Measurements from ENCODE around the gene CEP120.
"Not testable (repeated sequence)": the region's sequence is repeated elsewhere in the genome, so short reads cannot be mapped to it uniquely, and the experiment has no call there.

Gene CEP120

GRCh38 chr5:123438244-123438643 lies 15.0 kb upstream of the CEP120 start:
- DNase-seq: no peak

- no peak for DNase-seq
Measured at GRCh38 chr5:123436201-123436600, 13.0 kb upstream of the CEP120 start.

GRCh38 chr5:123434796-123435195 lies 11.6 kb upstream of the CEP120 start:
- DNase-seq: no peak

- DNase-seq: no peak
Measured at GRCh38 chr5:123433596-123433995, 10.4 kb upstream of the CEP120 start.

- not testable (repeated sequence) for DNase-seq
Measured at GRCh38 chr5:123430441-123430840, 7.2 kb upstream of the CEP120 start.

- DNase-seq: no peak
Measured at GRCh38 chr5:123429993-123430392, 6.8 kb upstream of the CEP120 start.

- no peak for DNase-seq
Measured at GRCh38 chr5:123429221-123429954, 6.2 kb upstream of the CEP120 start.

GRCh38 chr5:123428521-123429220 lies 5.5 kb upstream of the CEP120 start:
- DNase-seq: no peak

GRCh38 chr5:123427281-123427680 lies 4.1 kb upstream of the CEP120 start:
- no peak for DNase-seq

GRCh38 chr5:123425431-123425830 lies 2.2 kb upstream of the CEP120 start:
- peak in 1 of 2 experiments; percentile 37 for DNase-seq

GRCh38 chr5:123422433-123423277 lies 548 bp downstream of the CEP120 start:
- DNase-seq: peak; percentile 34 to 54

- DNase-seq: no peak
Measured at GRCh38 chr5:123421773-123422172, 1.4 kb downstream of the CEP120 start.

- no peak for DNase-seq
Measured at GRCh38 chr5:123414974-123415373, 8.2 kb downstream of the CEP120 start.

GRCh38 chr5:123412206-123412605 lies 11.0 kb downstream of the CEP120 start:
- DNase-seq: no peak

GRCh38 chr5:123401999-123402398 lies 21.2 kb downstream of the CEP120 start:
- not testable (repeated sequence) for DNase-seq

- no peak for DNase-seq
Measured at GRCh38 chr5:123401320-123401719, 21.9 kb downstream of the CEP120 start.

- DNase-seq: not testable (repeated sequence)
Measured at GRCh38 chr5:123400870-123401291, 22.3 kb downstream of the CEP120 start.

GRCh38 chr5:123398058-123398733 lies 25.0 kb downstream of the CEP120 start:
- DNase-seq: no peak

GRCh38 chr5:123397538-123397937 lies 25.7 kb downstream of the CEP120 start:
- DNase-seq: no peak

GRCh38 chr5:123391009-123391408 lies 32.2 kb downstream of the CEP120 start:
- DNase-seq: no peak

- no peak for DNase-seq
Measured at GRCh38 chr5:123389794-123390193, 33.4 kb downstream of the CEP120 start.

GRCh38 chr5:123387313-123387712 lies 35.9 kb downstream of the CEP120 start:
- DNase-seq: no peak

GRCh38 chr5:123382252-123382651 lies 41.0 kb downstream of the CEP120 start:
- no peak for DNase-seq

Measured in NCI-H524 (cell line).